OCI-LY7 (cell line): ENCODE measurements around the gene ARRDC2. TPM values are rescaled to one million over a fixed set of nuclear protein-coding genes. Genes with fewer than 3 reads are reported as not detected.
A peak's percentile ranks its signal among the peaks of the same experiment; 100 is the strongest.

Experiments used
- BruUV-seq: library from RNA; stranded (reverse); fragments of 400-500 nt; replicated peaks from 2 replicates; lab custom pipeline; 2021; lab: Mats Ljungman, UMichigan
- CTCF ChIA-PET: fragments of 300-600 bp; sonication (Branson Sonifier 250); formaldehyde crosslinking; loops from one replicate; lab custom pipeline; 2022; ENCODE audit warnings: antibody characterized with exemption; ENCODE audit not compliant: unreplicated experiment; lab: Charles Lee
- POLR2A ChIA-PET: fragments of 300-600 bp; sonication (Branson Sonifier 250); formaldehyde crosslinking; loops from one replicate; lab custom pipeline; 2022; ENCODE audit warnings: antibody characterized with exemption; lab: Charles Lee
- DNase-seq: peaks from one replicate; pipeline ENCODE4 v3.0.0-alpha.2; 2015; ENCODE audit warnings: low spot score
- H2AFZ ChIP-seq: fragments of 200-600 bp; sonication (generic), shearing (Covaris generic); 2 replicates; pipeline ENCODE4 v1.6.1; 2014; ENCODE audit warnings: mild to moderate bottlenecking, antibody characterized with exemption, low read length, moderate library complexity
- H3K27ac ChIP-seq: fragments of 200-600 bp; sonication (generic); 2 replicates; pipeline ENCODE4 v1.5.1; 2014; ENCODE audit warnings: mixed run types, low read depth, mild to moderate bottlenecking, moderate library complexity, low read length, inconsistent platforms; ENCODE audit not compliant: poor library complexity, severe bottlenecking
- H3K36me3 ChIP-seq: fragments of 200-600 bp; sonication (generic); 2 replicates; pipeline ENCODE4 v1.6.1; 2014; ENCODE audit warnings: mild to moderate bottlenecking, antibody characterized with exemption, low read length, moderate library complexity, mixed read lengths; ENCODE audit not compliant: insufficient read depth
- H3K4me1 ChIP-seq: fragments of 200-600 bp; sonication (generic); 2 replicates; pipeline ENCODE4 v1.5.1; 2014; ENCODE audit warnings: mild to moderate bottlenecking, low read length; ENCODE audit not compliant: insufficient read depth, poor library complexity, severe bottlenecking
- H3K4me2 ChIP-seq: fragments of 200-600 bp; sonication (generic); 2 replicates; pipeline ENCODE4 v1.6.1; 2014; ENCODE audit warnings: mild to moderate bottlenecking, low read length
- H3K4me3 ChIP-seq: fragments of 200-600 bp; sonication (generic); 2 replicates; pipeline ENCODE4 v1.5.1; 2014; ENCODE audit warnings: mild to moderate bottlenecking, low read depth, low read length; ENCODE audit not compliant: poor library complexity, severe bottlenecking
- H3K79me2 ChIP-seq: fragments of 200-600 bp; sonication (generic); 2 replicates; pipeline ENCODE4 v1.6.1; 2016; ENCODE audit warnings: low read depth, mild to moderate bottlenecking, low read length, moderate library complexity, mixed read lengths; ENCODE audit not compliant: insufficient read depth
- H3K9me2 ChIP-seq: fragments of 200-600 bp; sonication (generic); 2 replicates; pipeline ENCODE4 v1.6.1; 2016; ENCODE audit warnings: mild to moderate bottlenecking, low read length, mixed read lengths; ENCODE audit not compliant: insufficient read depth
- H3K9me3 ChIP-seq: fragments of 200-600 bp; sonication (generic); 2 replicates; pipeline ENCODE4 v1.6.1; 2014; ENCODE audit warnings: mild to moderate bottlenecking, mixed run types, low read length, mixed read lengths
- H4K20me1 ChIP-seq: fragments of 200-600 bp; sonication (generic); 2 replicates; pipeline ENCODE4 v1.6.1; 2014; ENCODE audit warnings: mild to moderate bottlenecking, antibody characterized with exemption, low read length, moderate library complexity, mixed read lengths; ENCODE audit not compliant: insufficient read depth
- EZH2phosphoT487 ChIP-seq: fragments of 200-600 bp; sonication (generic); IDR thresholded peaks from 2 replicates; pipeline ENCODE4 v1.6.1; 2018; ENCODE audit warnings: low read depth, borderline replicate concordance, mild to moderate bottlenecking, mixed run types, antibody characterized with exemption, low read length, moderate library complexity, mixed read lengths
- intact Hi-C: fragments of 100-400 bp; cut with micrococcal nuclease; formaldehyde crosslinking; loops from one replicate; pipeline ENCODE4 v1.10.0; 2022; ENCODE audit not compliant: unreplicated experiment
- total RNA-seq, 2 experiments: library from RNA; depleted of rRNA in 1 of 2; stranded (reverse); fragments of >200 nt in 1 of 2; shearing (Covaris generic) in 1 of 2; gene quantifications; 2 replicates each; pipeline ENCODE4 v1.2.3, GENCODE V29; 2014 to 2022
- TF ChIP-seq, protein P1 (sequence below): fragments of 200-600 bp; sonication (generic); conservative IDR thresholded peaks from 2 replicates; pipeline ENCODE4 v1.5.1; 2014; ENCODE audit warnings: mild to moderate bottlenecking, antibody characterized with exemption, low read length, moderate library complexity, mixed read lengths

ARRDC2 gene
- total RNA-seq, 2 experiments from 2014 or later, result 30.7 TPM

GRCh38 chr19:17997969-17998826 lies 9.8 kb upstream of the ARRDC2 start:
- Histone ChIP-seq H3K9me3 (no peaks in the 10 kb centered on the region), H3K4me2 (peak overlapping the region; percentile 67), H3K9me2 (no peaks in the 10 kb centered on the region), H4K20me1 (no peaks in the 10 kb centered on the region), H3K79me2 (peaks cover 10% of the 10 kb centered on the region; the same call in 1 of the 2 replicates), H2AFZ (peak overlapping the region; percentile 62), H3K27ac (peak overlapping the region; percentile 72), H3K4me3 (peak overlapping the region; percentile 68), H3K36me3 (no peaks in the 10 kb centered on the region), H3K4me1 (peaks cover 38% of the 10 kb centered on the region)
- POLR2A ChIA-PET, result interaction anchor here (0.7 to 1.4 kb wide), 2 partner anchors 59 to 62 kb away, joined by 3 to 6 read pairs; no protein-coding TSS in a partner anchor
- CTCF ChIA-PET, result interaction anchor here (0.6 to 3.9 kb wide), 3 partner anchors 31 to 60 kb away, joined by 3 to 32 read pairs (median 3); partner anchors contain the start of gene KCNN1
- intact Hi-C loops, result loop anchor here (1.0 to 5.0 kb wide), 4 partner anchors 52 to 139 kb away; partner anchors contain the start of genes RPL18A and SLC5A5
- TF ChIP-seq, protein P1, sequence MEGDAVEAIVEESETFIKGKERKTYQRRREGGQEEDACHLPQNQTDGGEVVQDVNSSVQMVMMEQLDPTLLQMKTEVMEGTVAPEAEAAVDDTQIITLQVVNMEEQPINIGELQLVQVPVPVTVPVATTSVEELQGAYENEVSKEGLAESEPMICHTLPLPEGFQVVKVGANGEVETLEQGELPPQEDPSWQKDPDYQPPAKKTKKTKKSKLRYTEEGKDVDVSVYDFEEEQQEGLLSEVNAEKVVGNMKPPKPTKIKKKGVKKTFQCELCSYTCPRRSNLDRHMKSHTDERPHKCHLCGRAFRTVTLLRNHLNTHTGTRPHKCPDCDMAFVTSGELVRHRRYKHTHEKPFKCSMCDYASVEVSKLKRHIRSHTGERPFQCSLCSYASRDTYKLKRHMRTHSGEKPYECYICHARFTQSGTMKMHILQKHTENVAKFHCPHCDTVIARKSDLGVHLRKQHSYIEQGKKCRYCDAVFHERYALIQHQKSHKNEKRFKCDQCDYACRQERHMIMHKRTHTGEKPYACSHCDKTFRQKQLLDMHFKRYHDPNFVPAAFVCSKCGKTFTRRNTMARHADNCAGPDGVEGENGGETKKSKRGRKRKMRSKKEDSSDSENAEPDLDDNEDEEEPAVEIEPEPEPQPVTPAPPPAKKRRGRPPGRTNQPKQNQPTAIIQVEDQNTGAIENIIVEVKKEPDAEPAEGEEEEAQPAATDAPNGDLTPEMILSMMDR, result peak; percentile 85
- TF ChIP-seq EZH2phosphoT487, result no peak
- BruUV-seq, result no TSS peak
- peak; percentile 82 for DNase-seq

DNA sequence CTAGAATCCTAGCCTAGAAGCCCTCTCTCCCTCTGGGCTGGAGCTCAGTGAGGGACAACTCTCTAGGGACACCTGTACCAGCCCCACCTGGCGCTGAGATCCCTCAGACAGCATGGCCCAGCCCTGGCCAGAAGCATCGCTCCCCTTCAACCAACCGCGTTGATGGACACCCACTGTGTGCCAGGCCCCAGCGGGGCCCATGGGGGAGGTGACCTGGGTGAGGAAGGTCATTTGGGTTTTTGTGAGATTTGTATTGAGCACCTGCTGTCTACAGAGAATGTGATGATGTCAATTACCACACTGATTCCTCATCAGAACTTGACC lies 9.2 kb upstream of the ARRDC2 start:
- BruUV-seq, result no TSS peak
- no peak for TF ChIP-seq EZH2phosphoT487
- TF ChIP-seq, protein P1, result no peak
- Histone ChIP-seq H3K4me1 (peaks cover 38% of the 10 kb centered on the region), H4K20me1 (no peaks in the 10 kb centered on the region), H3K4me3 (peak overlapping the region; percentile 68), H3K79me2 (peaks cover 10% of the 10 kb centered on the region; the same call in 1 of the 2 replicates), H2AFZ (no peak overlapping the region), H3K9me2 (no peaks in the 10 kb centered on the region), H3K36me3 (no peaks in the 10 kb centered on the region), H3K27ac (no peak overlapping the region), H3K4me2 (peak overlapping the region; percentile 67), H3K9me3 (no peaks in the 10 kb centered on the region)
- DNase-seq, result no peak
- CTCF ChIA-PET, result interaction anchor here (0.6 to 3.9 kb wide), 2 partner anchors 32 to 61 kb away, joined by 3 to 32 read pairs; partner anchors contain the start of gene KCNN1
- intact Hi-C loops, result loop anchor here (5.0 kb wide), 1 partner anchor 126 kb away; the partner anchor contains the start of gene SLC5A5
- POLR2A ChIA-PET, result no interaction called here
